ENCODE measurements around the gene SPATS2L.

Gene SPATS2L

GRCh38 chr2:200471324-200471848, 164.9 kb downstream of the SPATS2L start:
- no peaks in the 10 kb centered on the region for H3K9me3 ChIP-seq (ENCODE audit: control insufficient read depth, insufficient read depth, low read length)
- H3K4me2 ChIP-seq (ENCODE audit: low read length) = no peak overlapping the region
- H4K20me1 ChIP-seq (ENCODE audit: control insufficient read depth, insufficient read depth, low read depth, low read length) = no peaks in the 10 kb centered on the region
- no peaks in the 10 kb centered on the region for H3K36me3 ChIP-seq (ENCODE audit: control insufficient read depth, low read length)
- H3K4me3 ChIP-seq (ENCODE audit: low read length) = no peak overlapping the region
- H3K79me2 ChIP-seq (ENCODE audit: control insufficient read depth, low read length) = no peaks in the 10 kb centered on the region
- H3K4me1 ChIP-seq (ENCODE audit: control insufficient read depth, low read length) = no peaks in the 10 kb centered on the region
- no peaks in the 10 kb centered on the region for H3F3A ChIP-seq (ENCODE audit: control insufficient read depth, insufficient read depth)
- H3K27ac ChIP-seq (ENCODE audit: low read depth, low read length) = no peak overlapping the region
- TF ChIP-seq EZH2phosphoT487 (IDR thresholded peaks at IDR 0.05; ENCODE audit: borderline replicate concordance, low read length) = no peak
- peak; percentile 61 for TF ChIP-seq CTCF (IDR thresholded peaks at IDR 0.05; ENCODE audit: low read depth, low read length, poor library complexity, severe bottlenecking)
- no peaks in the 10 kb centered on the region for H3K27me3 ChIP-seq (ENCODE audit: control insufficient read depth, low read length)
- no peaks in the 10 kb centered on the region for H3K9me2 ChIP-seq (replicated peaks; ENCODE audit: control insufficient read depth, low read length)

- no peaks in the 10 kb centered on the region for H3K4me1 ChIP-seq (ENCODE audit: control insufficient read depth, low read length)
- no peaks in the 10 kb centered on the region for H3K36me3 ChIP-seq (ENCODE audit: control insufficient read depth, low read length)
- no peaks in the 10 kb centered on the region; the same call in 1 of the 2 replicates for H3K27me3 ChIP-seq (ENCODE audit: control insufficient read depth, low read length)
- no peak overlapping the region for H3K27ac ChIP-seq (ENCODE audit: low read depth, low read length)
- no peak overlapping the region for H3K4me2 ChIP-seq (ENCODE audit: low read length)
- no peaks in the 10 kb centered on the region for H4K20me1 ChIP-seq (ENCODE audit: control insufficient read depth, insufficient read depth, low read depth, low read length)
- no peaks in the 10 kb centered on the region for H3K9me2 ChIP-seq (replicated peaks; ENCODE audit: control insufficient read depth, low read length)
- TF ChIP-seq EZH2phosphoT487 (IDR thresholded peaks at IDR 0.05; ENCODE audit: borderline replicate concordance, low read length) = no peak
- no peaks in the 10 kb centered on the region for H3K9me3 ChIP-seq (ENCODE audit: control insufficient read depth, insufficient read depth, low read length)
- no peaks in the 10 kb centered on the region for H3K79me2 ChIP-seq (ENCODE audit: control insufficient read depth, low read length)
- H3F3A ChIP-seq (ENCODE audit: control insufficient read depth, insufficient read depth) = no peaks in the 10 kb centered on the region
- no peak overlapping the region for H3K4me3 ChIP-seq (ENCODE audit: low read length)
These were observed 165.6 kb downstream of the SPATS2L start for GRCh38 chr2:200471928-200472645.

DNA sequence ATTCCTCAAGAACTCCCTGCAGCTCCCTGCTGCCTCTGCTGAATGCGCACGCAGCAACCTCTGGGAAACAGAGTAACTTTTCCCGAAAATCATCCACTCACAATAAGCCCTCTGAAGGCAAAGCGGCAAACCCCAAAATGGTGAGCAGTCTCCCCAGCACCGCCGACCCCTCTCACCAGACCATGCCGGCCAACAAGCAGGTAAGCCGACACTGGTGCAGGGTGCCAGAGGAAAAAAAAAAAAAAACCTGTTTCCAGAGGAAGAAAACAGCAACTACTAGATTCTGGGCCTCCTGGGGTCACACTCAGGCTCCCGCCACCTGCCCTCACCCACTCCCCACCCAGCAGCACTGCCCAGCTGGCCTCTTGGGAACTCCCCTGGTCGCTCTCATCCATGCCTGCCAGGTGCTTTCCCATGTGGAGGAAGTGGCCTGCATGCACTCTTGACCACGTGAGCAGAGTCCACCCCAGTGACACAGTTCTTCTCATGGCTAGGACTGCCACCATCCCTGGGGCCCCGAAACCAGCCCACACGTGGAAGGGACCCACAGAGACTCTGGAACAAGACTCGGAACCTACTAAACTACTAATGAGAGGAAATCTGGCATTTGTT, 166.5 kb downstream of the SPATS2L start:
- Histone ChIP-seq H3F3A (ENCODE audit: control insufficient read depth, insufficient read depth) (no peaks in the 10 kb centered on the region), H3K36me3 (ENCODE audit: control insufficient read depth, low read length) (no peaks in the 10 kb centered on the region), H3K4me3 (ENCODE audit: low read length) (no peak overlapping the region), H3K9me2 (replicated peaks; ENCODE audit: control insufficient read depth, low read length) (no peaks in the 10 kb centered on the region), H3K27ac (ENCODE audit: low read depth, low read length) (no peak overlapping the region), H4K20me1 (ENCODE audit: control insufficient read depth, insufficient read depth, low read depth, low read length) (no peaks in the 10 kb centered on the region), H3K27me3 (ENCODE audit: control insufficient read depth, low read length) (peaks cover 3% of the 10 kb centered on the region; the same call in 1 of the 2 replicates), H3K9me3 (ENCODE audit: control insufficient read depth, insufficient read depth, low read length) (no peaks in the 10 kb centered on the region), H3K4me1 (ENCODE audit: control insufficient read depth, low read length) (no peaks in the 10 kb centered on the region), H3K79me2 (ENCODE audit: control insufficient read depth, low read length) (no peaks in the 10 kb centered on the region), H3K4me2 (ENCODE audit: low read length) (no peak overlapping the region)
- TF ChIP-seq CTCF (IDR thresholded peaks at IDR 0.05; ENCODE audit: low read depth, low read length, poor library complexity, severe bottlenecking) = no peak
- no peak for TF ChIP-seq EZH2phosphoT487 (IDR thresholded peaks at IDR 0.05; ENCODE audit: borderline replicate concordance, low read length)

DNA sequence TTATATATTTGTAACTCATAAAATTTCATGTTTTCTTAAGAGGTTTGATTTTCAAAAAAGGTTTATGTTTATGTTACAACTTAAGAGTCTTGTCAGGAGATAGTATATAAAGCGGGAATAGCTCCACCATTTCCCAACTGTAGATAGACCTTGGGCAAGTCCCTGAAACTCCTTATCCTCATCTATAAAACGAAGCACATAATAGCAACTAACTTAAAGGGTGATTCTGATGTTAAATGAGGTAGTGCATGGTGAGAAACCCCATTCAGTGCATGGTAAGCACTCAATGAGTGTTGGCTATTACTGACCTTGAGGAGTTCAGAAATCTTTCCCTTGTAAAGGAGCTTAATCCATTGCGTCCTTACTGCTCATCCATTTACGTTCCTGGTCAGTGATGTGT, 169.3 kb downstream of the SPATS2L start:
- Histone ChIP-seq H3K4me1 (ENCODE audit: control insufficient read depth, low read length) (no peaks in the 10 kb centered on the region), H3K27ac (ENCODE audit: low read depth, low read length) (no peak overlapping the region), H3K9me3 (ENCODE audit: control insufficient read depth, insufficient read depth, low read length) (no peaks in the 10 kb centered on the region), H3K4me2 (ENCODE audit: low read length) (no peak overlapping the region), H3K79me2 (ENCODE audit: control insufficient read depth, low read length) (no peaks in the 10 kb centered on the region), H3K27me3 (ENCODE audit: control insufficient read depth, low read length) (peaks cover 3% of the 10 kb centered on the region; the same call in 1 of the 2 replicates), H3F3A (ENCODE audit: control insufficient read depth, insufficient read depth) (no peaks in the 10 kb centered on the region), H3K36me3 (ENCODE audit: control insufficient read depth, low read length) (no peaks in the 10 kb centered on the region), H4K20me1 (ENCODE audit: control insufficient read depth, insufficient read depth, low read depth, low read length) (no peaks in the 10 kb centered on the region), H3K4me3 (ENCODE audit: low read length) (no peak overlapping the region), H3K9me2 (replicated peaks; ENCODE audit: control insufficient read depth, low read length) (no peaks in the 10 kb centered on the region)
- TF ChIP-seq EZH2phosphoT487 (IDR thresholded peaks at IDR 0.05; ENCODE audit: borderline replicate concordance, low read length) (no peak), CTCF (IDR thresholded peaks at IDR 0.05; ENCODE audit: low read depth, low read length, poor library complexity, severe bottlenecking) (no peak)
